Natural killer cell (primary cell): Measurements from ENCODE around the gene MRM2. TPM values are rescaled to one million over a fixed set of nuclear protein-coding genes. Genes with fewer than 3 reads are reported as not detected.

Source experiments
- ATAC-seq, 3 donors: fragments of 150-1000 bp in 2 of 3; fragments of 200-7000 bp in 1 of 3; cut with Tn5 transposase; 1 replicate in 1 of 3; 2 replicates in 2 of 3; pipeline ENCODE4 v1.10.0; 2021; ENCODE audit warnings: mild to moderate bottlenecking in 2 of 3, moderate library complexity in 2 of 3
- DNase-seq, 2 donors: peaks; one replicate each; pipeline versions ENCODE4 v3.0.0 to v3.0.0-alpha.2; 2013 to 2021; ENCODE audit warnings: mixed read lengths in 1 of 2
- H3K27ac ChIP-seq: one replicate; pipeline ENCODE4 v1.5.1; 2013; ENCODE audit warnings: mild to moderate bottlenecking, low read length
- H3K27me3 ChIP-seq: one replicate; pipeline ENCODE4 v1.6.1; 2013; ENCODE audit warnings: low read length; ENCODE audit not compliant: control insufficient read depth, insufficient read depth
- H3K36me3 ChIP-seq: one replicate; pipeline ENCODE4 v1.6.1; 2013; ENCODE audit warnings: low read length; ENCODE audit not compliant: control insufficient read depth, insufficient read depth
- H3K4me1 ChIP-seq: one replicate; pipeline ENCODE4 v1.6.1; 2013; ENCODE audit warnings: low read length; ENCODE audit not compliant: control insufficient read depth, insufficient read depth
- H3K4me3 ChIP-seq: one replicate; pipeline ENCODE4 v1.5.1; 2013; ENCODE audit warnings: low read length
- H3K9me3 ChIP-seq: one replicate; pipeline ENCODE4 v1.6.1; 2013; ENCODE audit warnings: low read length; ENCODE audit not compliant: control insufficient read depth, insufficient read depth
- H3K27ac Mint-ChIP-seq, 2 donors: one replicate each; pipeline ENCODE4 v1.8.0; 2022; ENCODE audit warnings: mild to moderate bottlenecking in 2 of 2, mixed read lengths in 2 of 2, moderate library complexity in 1 of 2
- H3K27me3 Mint-ChIP-seq, 2 donors: one replicate each; pipeline ENCODE4 v1.8.0; 2022; ENCODE audit warnings: low read depth in 2 of 2, mixed read lengths in 2 of 2
- H3K36me3 Mint-ChIP-seq: one replicate; pipeline ENCODE4 v1.8.0; 2022; ENCODE audit warnings: mixed read lengths
- H3K4me1 Mint-ChIP-seq, 2 donors: one replicate each; pipeline ENCODE4 v1.8.0; 2022; ENCODE audit warnings: mixed read lengths in 2 of 2
- H3K4me3 Mint-ChIP-seq: one replicate; pipeline ENCODE4 v1.8.0; 2022; ENCODE audit warnings: mild to moderate bottlenecking, moderate library complexity, mixed read lengths
- H3K9me3 Mint-ChIP-seq, 2 donors: one replicate each; pipeline ENCODE4 v1.8.0; 2022; ENCODE audit warnings: mixed read lengths in 2 of 2
- CTCF ChIP-seq: fragments of 200-600 bp; IDR thresholded peaks from one replicate; pipeline ENCODE4 v1.8.0; 2022; ENCODE audit warnings: antibody characterized with exemption
- WGBS: methylation state at CpG from one replicate; pipeline ENCODE4 v1.1.7; 2013; ENCODE audit warnings: missing lambda C conversion rate; ENCODE audit not compliant: insufficient coverage; 5-methylcytosine and 5-hydroxymethylcytosine counted together
- intact Hi-C: fragments of 100-400 bp; cut with micrococcal nuclease; formaldehyde crosslinking; loops from one replicate; pipeline ENCODE4 v1.14.2; 2022
- total RNA-seq, 4 donors: library from RNA; stranded (reverse); fragments of 120-200 nt in 1 of 4; gene quantifications; one replicate each; pipeline versions ENCODE4 v1.2.3 to v1.2.4, GENCODE V29; 2013 to 2022

The MRM2 gene
- total RNA-seq, 3 donors from 2014 or later (not counting 1 experiment from before 2014, with no cell fraction given): 7.9 to 12.0 (median 10.0) TPM

- Histone ChIP-seq H3K4me3 (no peak overlapping the region), H3K27me3 (no peaks in the 10 kb centered on the region), H3K27ac (no peak overlapping the region), H3K9me3 (peaks cover 4% of the 10 kb centered on the region), H3K36me3 (peaks cover 13% of the 10 kb centered on the region), H3K4me1 (no peaks in the 10 kb centered on the region)
- Mint-ChIP-seq H3K27me3 (no peaks in the 10 kb centered on the region), H3K4me3 (no peak overlapping the region), H3K9me3 (no peaks in the 10 kb centered on the region), H3K4me1 (no peaks in the 10 kb centered on the region), H3K27ac (no peak overlapping the region), H3K36me3 (no peaks in the 10 kb centered on the region)
- 98% methylated on average over 25 of the region's 25 CpGs for WGBS
- TF ChIP-seq CTCF: no peak
- intact Hi-C loops: no loop called here
- no peak for DNase-seq
- no peak for ATAC-seq
Measured at GRCh38 chr7:2199956-2200583, 41.9 kb downstream of the MRM2 start.

GRCh38 chr7:2199528-2199927 is 42.5 kb downstream of the MRM2 start:
- H3K9me3 Mint-ChIP-seq: no peaks in the 10 kb centered on the region
- DNase-seq (no peak), ATAC-seq (no peak)
- H3K36me3 Mint-ChIP-seq: no peaks in the 10 kb centered on the region
- no peaks in the 10 kb centered on the region for H3K27me3 Mint-ChIP-seq
- H3K4me3 Mint-ChIP-seq: no peak overlapping the region
- H3K4me1 Mint-ChIP-seq: no peaks in the 10 kb centered on the region
- no peaks in the 10 kb centered on the region for H3K27me3 ChIP-seq
- H3K36me3 ChIP-seq: peaks cover 13% of the 10 kb centered on the region
- TF ChIP-seq CTCF: no peak
- intact Hi-C loops: no loop called here
- H3K27ac Mint-ChIP-seq: no peak overlapping the region
- 97% methylated on average over 16 of the region's 16 CpGs for WGBS
- no peak overlapping the region for H3K4me3 ChIP-seq
- H3K9me3 ChIP-seq: peaks cover 4% of the 10 kb centered on the region
- no peak overlapping the region for H3K27ac ChIP-seq
- no peaks in the 10 kb centered on the region for H3K4me1 ChIP-seq

GRCh38 chr7:2198760-2199159 is 43.2 kb downstream of the MRM2 start:
- Histone ChIP-seq H3K4me1 (no peaks in the 10 kb centered on the region), H3K27ac (no peak overlapping the region), H3K9me3 (peaks cover 4% of the 10 kb centered on the region), H3K4me3 (no peak overlapping the region), H3K36me3 (peaks cover 13% of the 10 kb centered on the region), H3K27me3 (no peaks in the 10 kb centered on the region)
- no peaks in the 10 kb centered on the region for H3K4me1 Mint-ChIP-seq
- H3K9me3 Mint-ChIP-seq: no peaks in the 10 kb centered on the region
- H3K4me3 Mint-ChIP-seq: no peak overlapping the region
- H3K36me3 Mint-ChIP-seq: no peaks in the 10 kb centered on the region
- ATAC-seq (no peak), DNase-seq (no peak)
- intact Hi-C loops: no loop called here
- H3K27me3 Mint-ChIP-seq: no peaks in the 10 kb centered on the region
- H3K27ac Mint-ChIP-seq: no peak overlapping the region
- no peak for TF ChIP-seq CTCF
- 91% methylated on average over 10 of the region's 10 CpGs for WGBS

GRCh38 chr7:2198206-2198605 is 43.8 kb downstream of the MRM2 start:
- Histone ChIP-seq H3K27ac (no peak overlapping the region), H3K4me3 (no peak overlapping the region), H3K27me3 (no peaks in the 10 kb centered on the region), H3K4me1 (no peaks in the 10 kb centered on the region), H3K36me3 (peaks cover 13% of the 10 kb centered on the region), H3K9me3 (peaks cover 4% of the 10 kb centered on the region)
- no peak for DNase-seq
- H3K9me3 Mint-ChIP-seq: no peaks in the 10 kb centered on the region
- no peaks in the 10 kb centered on the region for H3K4me1 Mint-ChIP-seq
- 98% methylated on average over 15 of the region's 15 CpGs for WGBS
- no peak for ATAC-seq
- no peak overlapping the region for H3K4me3 Mint-ChIP-seq
- H3K27ac Mint-ChIP-seq: no peak overlapping the region
- no peak for TF ChIP-seq CTCF
- H3K27me3 Mint-ChIP-seq: no peaks in the 10 kb centered on the region
- no peaks in the 10 kb centered on the region for H3K36me3 Mint-ChIP-seq
- intact Hi-C loops: no loop called here
